Measurements from ENCODE around the gene SAMD9L. TPM values are rescaled to one million over a fixed set of nuclear protein-coding genes. Genes with fewer than 3 reads are reported as not detected.

SAMD9L gene
- total and polyA plus RNA-seq, 2 of the 4 experiments (the other 2 are of a cell fraction) = 1.9 to 4.1 TPM

- H3K4me3 ChIP-seq (ENCODE audit: insufficient read depth, low read depth, low read length) = no peak overlapping the region
- no peak overlapping the region for H3K14ac ChIP-seq (replicated peaks; ENCODE audit: low read depth, low read length)
- H2AFZ ChIP-seq (replicated peaks; ENCODE audit: low read length, poor library complexity) = peak overlapping the region; percentile 8
- CTCF ChIA-PET = interaction anchor here (0.7 to 2.9 kb wide), 4 partner anchors 24 to 139 kb away, joined by 3 to 9 read pairs (median 4); partner anchors contain the start of genes SAMD9 and VPS50
- no peak overlapping the region for H3K4me2 ChIP-seq (ENCODE audit: low read depth, low read length)
- H3K27ac ChIP-seq (ENCODE audit: insufficient read depth, low read length) = no peak overlapping the region
- in situ Hi-C loops (cut with MboI; ENCODE audit: low sequenced_read_pairs) = no loop called here
- intact Hi-C loops (cut with micrococcal nuclease) = loop anchor here (1.0 to 10.0 kb wide), 2 partner anchors 135 to 452 kb away; no protein-coding TSS in a partner anchor
- H4K91ac ChIP-seq (ENCODE audit: insufficient read depth, low read depth, low read length) = no peak overlapping the region
- no peak overlapping the region for H2BK20ac ChIP-seq (ENCODE audit: low read depth, low read length)
- no peak overlapping the region for H2BK15ac ChIP-seq (ENCODE audit: low read depth, low read length)
- TF ChIP-seq BHLHE40 (IDR thresholded peaks at IDR 0.05; ENCODE audit: low read depth, low read length) = no peak
- no peak for TF ChIP-seq FOS (IDR thresholded peaks at IDR 0.05; ENCODE audit: low read depth, low read length)
- peak; percentile 64 for TF ChIP-seq SMC3 (IDR thresholded peaks at IDR 0.05; ENCODE audit: low read depth, low read length)
- no peak for TF ChIP-seq ELK1 (IDR thresholded peaks at IDR 0.05; ENCODE audit: borderline replicate concordance, low read depth, low read length)
- TF ChIP-seq RFX5 (IDR thresholded peaks at IDR 0.05; ENCODE audit: low read depth, low read length) = no peak
- TF ChIP-seq USF2 (IDR thresholded peaks at IDR 0.05; ENCODE audit: low read depth, low read length) = no peak
- no peak for TF ChIP-seq POLR2A (IDR thresholded peaks at IDR 0.05; ENCODE audit: low read depth, low read length)
- TF ChIP-seq RAD21 (IDR thresholded peaks at IDR 0.05; ENCODE audit: low read length) = peak; percentile 80
- TF ChIP-seq MAFK (IDR thresholded peaks at IDR 0.05; ENCODE audit: low read depth, low read length) = no peak
- TF ChIP-seq MXI1 (IDR thresholded peaks at IDR 0.05; ENCODE audit: borderline replicate concordance, low read depth, low read length) = no peak
- no peak for TF ChIP-seq MAZ (IDR thresholded peaks at IDR 0.05; ENCODE audit: borderline replicate concordance, low read depth, low read length)
- TF ChIP-seq NFE2L2 (IDR thresholded peaks at IDR 0.05; ENCODE audit: low read depth, low read length) = no peak
- TF ChIP-seq CEBPB (IDR thresholded peaks at IDR 0.05; ENCODE audit: low read depth, low read length) = no peak
- peak; percentile 67 for TF ChIP-seq CTCF (conservative IDR thresholded peaks at IDR 0.05; ENCODE audit: low read depth, low read length)
- no peak for TF ChIP-seq RCOR1 (IDR thresholded peaks at IDR 0.05; ENCODE audit: insufficient replicate concordance, low read length)
- no peak for TF ChIP-seq CHD1 (IDR thresholded peaks at IDR 0.05; ENCODE audit: low read depth, low read length)
- BruUV-seq (replicated peaks) = no TSS peak
- no peak overlapping the region for H4K8ac ChIP-seq (ENCODE audit: low read depth in 2 of 2, low read length in 2 of 2)
- H3K9ac ChIP-seq (ENCODE audit: low read depth, low read length) = no peak overlapping the region
- no peaks in the 10 kb centered on the region for H3K79me1 ChIP-seq (ENCODE audit: low read depth in 1 of 2, low read length in 2 of 2)
- POLR2A ChIA-PET (ENCODE audit: unreplicated experiment) = no interaction called here
- no peaks in the 10 kb centered on the region for H4K20me1 ChIP-seq (ENCODE audit: insufficient read depth, low read length)
- no peaks in the 10 kb centered on the region for H3K9me1 ChIP-seq (ENCODE audit: insufficient read depth, low read length)
- no peak overlapping the region for H2BK120ac ChIP-seq (ENCODE audit: low read depth, low read length)
- H3K27me3 ChIP-seq (ENCODE audit: control insufficient read depth, insufficient read depth, low read length) = peaks cover 9% of the 10 kb centered on the region
- H3K56ac ChIP-seq (ENCODE audit: extremely low read depth, insufficient read depth, low read length) = no peak overlapping the region
- ATAC-seq (ENCODE audit: low read depth) = peak; percentile 86
- no peaks in the 10 kb centered on the region for H3K4me1 ChIP-seq (ENCODE audit: control insufficient read depth, insufficient read depth, low read length)
- DNase-seq = peak; percentile 71
- no peak overlapping the region for H3K18ac ChIP-seq (ENCODE audit: low read depth, low read length)
- no peak overlapping the region for H3K4ac ChIP-seq (ENCODE audit: low read depth, low read length)
- no peak overlapping the region for H2AK5ac ChIP-seq (ENCODE audit: low read depth, low read length)
- no peaks in the 10 kb centered on the region for H3K36me3 ChIP-seq (ENCODE audit: control insufficient read depth, insufficient read depth, low read length)
- no peak overlapping the region for H2AK9ac ChIP-seq (replicated peaks; ENCODE audit: low read depth, low read length, poor library complexity)
- 100% methylated on average over 1 of the region's 1 CpG; no CpG with 5 or more reads in 1 of the 2 experiments for WGBS, 2 experiments (ENCODE audit: extremely low coverage in 2 of 2, insufficient read length in 1 of 2)
- no peak overlapping the region for H2BK5ac ChIP-seq (ENCODE audit: low read depth, low read length, poor library complexity, severe bottlenecking)
- dilution Hi-C loops (cut with HindIII; ENCODE audit: low sequenced_read_pairs, unreplicated experiment) = no loop called here
- H3K23ac ChIP-seq (ENCODE audit: low read depth, low read length) = no peak overlapping the region
- no peaks in the 10 kb centered on the region; the same call in 1 of the 2 replicates for H3K9me3 ChIP-seq (ENCODE audit: control insufficient read depth, insufficient read depth, low read length)
- no peak overlapping the region for H4K5ac ChIP-seq (ENCODE audit: low read depth, low read length)
Measured at GRCh38 chr7:93092757-93093370, 55.3 kb downstream of the SAMD9L start.

All from IMR-90 (cell line).